Skeletal muscle tissue (tissue), 4 donors: Measurements from ENCODE around the gene G2E3. TPM values are rescaled to one million over a fixed set of nuclear protein-coding genes. Genes with fewer than 3 reads are reported as not detected.
"Not testable (repeated sequence)": the region's sequence is repeated elsewhere in the genome, so short reads cannot be mapped to it uniquely, and the experiment has no call there.

ENCODE experiments used
- H3K27ac ChIP-seq: one replicate; pipeline ENCODE4 v1.7.0; 2013; ENCODE audit warnings: mild to moderate bottlenecking, low read depth, low read length, inconsistent platforms
- H3K27me3 ChIP-seq, 3 donors: one replicate each; pipeline ENCODE4 v1.7.0; 2013; ENCODE audit warnings: low read length in 3 of 3; ENCODE audit not compliant: control insufficient read depth in 3 of 3, insufficient read depth in 3 of 3
- H3K36me3 ChIP-seq, 3 donors: one replicate each; pipeline ENCODE4 v1.7.0; 2013; ENCODE audit warnings: low read length in 3 of 3; ENCODE audit not compliant: control insufficient read depth in 3 of 3, insufficient read depth in 3 of 3
- H3K4me1 ChIP-seq, 3 donors: one replicate each; pipeline ENCODE4 v1.7.0; 2013; ENCODE audit warnings: low read length in 3 of 3, mild to moderate bottlenecking in 3 of 3; ENCODE audit not compliant: control insufficient read depth in 3 of 3, insufficient read depth in 3 of 3
- H3K4me3 ChIP-seq, 3 donors: one replicate each; pipeline ENCODE4 v1.7.0; 2013; ENCODE audit warnings: low read length in 3 of 3
- H3K9ac ChIP-seq, 3 donors: one replicate each; pipeline ENCODE4 v1.7.0; 2013; ENCODE audit warnings: low read length in 3 of 3, mild to moderate bottlenecking in 3 of 3, moderate library complexity in 2 of 3, low read depth in 1 of 3
- H3K9me3 ChIP-seq, 3 donors: one replicate each; pipeline ENCODE4 v1.7.0; 2013; ENCODE audit warnings: low read length in 3 of 3; ENCODE audit not compliant: control insufficient read depth in 3 of 3
- total RNA-seq: library from RNA; depleted of rRNA; stranded (reverse); fragments of >200 nt; gene quantifications from one replicate; pipeline ENCODE4 v1.2.3, GENCODE V29; 2014
- donor health status: Osteomylitis.

The G2E3 gene
- total RNA-seq, 1 donor from 2014 or later = 9.9 TPM

DNA sequence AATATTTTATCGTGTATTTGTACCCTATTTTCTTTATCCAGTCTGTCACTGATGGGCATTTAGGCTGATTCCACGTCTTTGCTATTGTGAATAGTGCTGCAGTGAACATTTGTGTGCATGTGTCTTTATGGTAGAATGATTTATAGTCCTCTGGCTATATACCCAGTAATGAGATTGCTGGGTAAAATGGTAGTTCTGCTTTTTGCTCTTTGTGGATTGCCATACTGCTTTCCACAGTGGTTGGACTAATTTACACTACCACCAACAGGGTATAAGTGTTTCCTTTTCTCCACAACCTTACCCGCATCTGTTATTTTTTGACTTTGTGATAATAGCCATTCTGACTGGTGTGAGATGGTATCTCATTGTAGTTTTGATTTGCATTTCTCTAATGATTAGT lies 15.8 kb downstream of the G2E3 start:
- H3K4me3 ChIP-seq, H3K9me3 ChIP-seq, H3K36me3 ChIP-seq, H3K9ac ChIP-seq, H3K27me3 ChIP-seq, H3K27ac ChIP-seq, H3K4me1 ChIP-seq: not testable (repeated sequence)

DNA sequence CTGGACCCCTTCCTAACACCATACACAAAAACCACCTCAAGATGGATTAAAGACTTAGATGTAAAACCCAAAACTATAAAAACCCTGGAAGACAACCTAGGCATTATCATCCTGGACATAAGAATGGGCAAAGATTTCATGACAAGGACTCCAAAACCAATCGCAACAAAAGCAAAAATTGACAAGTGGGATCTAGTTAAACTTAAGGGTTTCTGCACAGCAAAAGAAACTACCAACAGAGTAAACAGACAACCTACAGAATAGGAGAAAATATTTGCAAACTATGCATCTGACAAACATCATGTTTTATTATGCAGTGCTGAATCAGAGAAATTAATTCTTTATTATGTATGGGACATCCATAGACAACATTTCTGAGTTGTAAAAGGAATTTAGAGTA lies 17.4 kb downstream of the G2E3 start:
- H3K9me3 ChIP-seq, H3K27ac ChIP-seq, H3K9ac ChIP-seq, H3K4me3 ChIP-seq, H3K36me3 ChIP-seq, H3K4me1 ChIP-seq, H3K27me3 ChIP-seq: not testable (repeated sequence)

GRCh38 chr14:30580616-30581282 lies 21.8 kb downstream of the G2E3 start:
- Histone ChIP-seq H3K27ac (no peak overlapping the region), H3K27me3 (no peaks in the 10 kb centered on the region), H3K9me3 (no peaks in the 10 kb centered on the region), H3K9ac (no peak overlapping the region), H3K4me3 (no peak overlapping the region), H3K36me3 (no peaks in the 10 kb centered on the region), H3K4me1 (no peaks in the 10 kb centered on the region)

DNA sequence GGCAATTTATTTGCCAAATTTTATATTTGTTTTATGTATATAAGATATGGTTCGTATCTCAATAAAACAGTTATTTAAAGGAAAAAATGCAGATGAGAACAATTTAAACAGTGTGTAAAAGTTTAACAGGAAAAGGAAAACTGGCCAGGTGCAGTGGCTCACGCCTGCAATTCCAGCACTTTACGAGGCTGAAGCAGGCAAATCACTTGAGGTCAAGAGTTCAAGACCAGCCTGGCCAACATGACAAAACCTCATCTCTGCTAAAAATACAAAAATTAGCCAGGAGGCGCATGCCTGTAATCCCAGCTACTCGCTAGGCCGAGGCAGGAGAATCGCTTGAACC lies 22.3 kb downstream of the G2E3 start:
- no peak overlapping the region for H3K9ac ChIP-seq
- H3K27ac ChIP-seq = no peak overlapping the region
- H3K4me1 ChIP-seq = no peaks in the 10 kb centered on the region
- H3K9me3 ChIP-seq = no peaks in the 10 kb centered on the region
- no peaks in the 10 kb centered on the region for H3K36me3 ChIP-seq
- no peaks in the 10 kb centered on the region for H3K27me3 ChIP-seq
- H3K4me3 ChIP-seq = no peak overlapping the region

- Histone ChIP-seq H3K36me3 (peaks cover 0 to under 1% (median 0%) of the 10 kb centered on the region in 3 donors), H3K4me3 (no peak overlapping the region), H3K27ac (no peak overlapping the region)
Measured at GRCh38 chr14:30582376-30582775, 23.4 kb downstream of the G2E3 start.

GRCh38 chr14:30584058-30584630 lies 25.2 kb downstream of the G2E3 start:
- Histone ChIP-seq H3K9ac (no peak overlapping the region), H3K27me3 (no peaks in the 10 kb centered on the region), H3K36me3 (peaks cover 0 to 3% (median 0%) of the 10 kb centered on the region in 3 donors), H3K9me3 (no peaks in the 10 kb centered on the region), H3K4me1 (no peaks in the 10 kb centered on the region), H3K4me3 (no peak overlapping the region), H3K27ac (no peak overlapping the region)

More at GRCh38 chr14:30582376-30582775, 23.4 kb downstream of the G2E3 start:
- H3K9ac ChIP-seq = no peak overlapping the region
- no peaks in the 10 kb centered on the region for H3K27me3 ChIP-seq
- H3K9me3 ChIP-seq = no peaks in the 10 kb centered on the region
- H3K4me1 ChIP-seq = no peaks in the 10 kb centered on the region

DNA sequence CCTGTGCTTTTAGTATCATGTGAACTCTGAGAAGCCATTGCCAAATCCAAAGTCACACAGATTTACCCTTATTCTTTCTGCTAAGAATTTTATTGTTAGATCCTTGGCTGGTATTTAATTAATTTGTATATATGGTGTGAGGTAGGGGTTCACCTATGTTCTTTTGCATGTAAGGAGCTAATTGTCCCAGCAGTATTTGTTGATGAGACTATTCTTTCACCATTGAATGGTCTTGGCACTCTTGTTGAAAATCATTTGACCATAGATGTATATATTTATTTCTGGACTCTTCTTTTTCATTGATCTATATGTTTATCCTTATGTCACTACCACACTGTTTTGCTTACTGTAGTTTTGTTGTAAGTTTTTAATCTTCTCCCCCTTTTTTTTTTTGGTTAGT lies 26.2 kb downstream of the G2E3 start:
- Histone ChIP-seq H3K36me3 (peaks cover 0 to 13% (median 8%) of the 10 kb centered on the region in 3 donors), H3K27me3 (no peaks in the 10 kb centered on the region), H3K4me1 (no peaks in the 10 kb centered on the region), H3K9ac (no peak overlapping the region), H3K9me3 (no peaks in the 10 kb centered on the region), H3K4me3 (no peak overlapping the region), H3K27ac (no peak overlapping the region)

DNA sequence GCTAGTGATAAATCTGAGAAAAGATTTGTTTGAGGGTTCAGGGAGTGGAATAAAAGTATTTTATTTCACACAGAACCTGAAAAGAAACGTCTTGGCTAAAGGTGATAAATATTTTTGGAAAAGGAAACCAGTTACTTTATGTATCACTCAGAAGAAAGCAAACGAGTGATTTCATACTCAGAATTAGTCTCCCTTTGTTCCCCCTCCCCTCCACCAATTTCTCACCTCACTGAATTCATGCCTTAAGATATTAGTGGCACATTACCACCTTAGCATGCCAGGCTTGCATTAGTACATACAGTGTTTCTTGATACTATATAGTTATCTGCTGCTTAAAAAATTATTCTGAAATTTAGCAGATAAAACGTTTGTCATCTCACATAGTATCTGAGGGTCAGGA lies 28.2 kb downstream of the G2E3 start:
- peaks cover 3 to 21% (median 11%) of the 10 kb centered on the region in 3 donors for H3K36me3 ChIP-seq
- H3K27me3 ChIP-seq = no peaks in the 10 kb centered on the region
- no peak overlapping the region for H3K4me3 ChIP-seq
- H3K9ac ChIP-seq = no peak overlapping the region
- H3K4me1 ChIP-seq = no peaks in the 10 kb centered on the region
- no peaks in the 10 kb centered on the region for H3K9me3 ChIP-seq
- no peak overlapping the region for H3K27ac ChIP-seq

DNA sequence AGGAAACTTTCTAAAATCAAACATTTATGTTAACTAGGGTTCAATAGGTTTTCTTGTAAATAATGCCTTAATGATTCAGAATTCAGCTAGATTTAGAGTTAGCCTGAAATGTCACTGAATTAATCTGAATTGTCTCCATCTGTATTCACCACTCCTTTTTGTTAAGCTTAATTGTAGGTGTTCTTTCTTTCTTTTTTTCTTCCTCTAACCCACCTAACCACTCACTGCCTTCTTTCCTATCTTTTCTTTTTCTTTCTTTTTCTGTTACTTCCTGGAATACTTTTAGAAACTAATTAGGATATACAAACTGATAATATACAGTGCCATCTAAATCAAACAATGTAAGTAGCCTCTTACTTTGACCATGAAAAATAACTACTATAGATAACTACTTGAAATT lies 29.9 kb downstream of the G2E3 start:
- no peaks in the 10 kb centered on the region for H3K4me1 ChIP-seq
- no peak overlapping the region for H3K4me3 ChIP-seq
- no peak overlapping the region for H3K27ac ChIP-seq
- H3K27me3 ChIP-seq = no peaks in the 10 kb centered on the region
- no peak overlapping the region for H3K9ac ChIP-seq
- H3K9me3 ChIP-seq = no peaks in the 10 kb centered on the region
- peaks cover 3 to 23% (median 11%) of the 10 kb centered on the region in 3 donors for H3K36me3 ChIP-seq

DNA sequence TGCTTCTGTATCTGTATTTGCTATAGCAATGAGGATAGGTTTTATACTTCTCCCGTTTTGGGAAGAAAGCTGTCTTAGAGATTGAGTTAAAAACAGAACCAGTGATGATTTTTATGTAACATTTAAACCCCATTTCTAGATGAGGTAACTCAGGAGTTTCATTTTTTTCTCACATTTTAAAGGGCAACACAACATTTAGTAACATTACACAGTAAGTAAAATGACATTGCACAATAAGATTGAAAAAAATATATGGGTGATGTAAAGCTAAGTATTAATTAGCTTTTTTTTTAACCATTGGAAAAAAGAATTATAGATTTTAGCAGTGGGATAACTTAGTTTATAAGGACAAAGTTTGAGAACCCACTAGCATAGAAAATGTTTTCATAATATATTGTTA lies 38.0 kb downstream of the G2E3 start:
- Histone ChIP-seq H3K4me1 (peaks cover 3 to 12% (median 7%) of the 10 kb centered on the region in 3 donors), H3K4me3 (no peak overlapping the region), H3K9me3 (no peaks in the 10 kb centered on the region), H3K27ac (no peak overlapping the region), H3K9ac (no peak overlapping the region), H3K27me3 (no peaks in the 10 kb centered on the region), H3K36me3 (peaks cover 0 to 5% (median 0%) of the 10 kb centered on the region in 3 donors)
